H7 (cell line): ENCODE measurements around the gene RTP3. TPM values are rescaled to one million over a fixed set of nuclear protein-coding genes. Genes with fewer than 3 reads are reported as not detected.
"Not testable (repeated sequence)": the region's sequence is repeated elsewhere in the genome, so short reads cannot be mapped to it uniquely, and the experiment has no call there.

Experiments used
- DNase-seq: peaks from one replicate; pipeline ENCODE4 v3.0.0; 2012
- H3K27me3 ChIP-seq: 2 replicates; pipeline ENCODE4 v1.6.0; 2011; ENCODE audit warnings: mild to moderate bottlenecking, low read length; ENCODE audit not compliant: control insufficient read depth, insufficient read depth
- H3K36me3 ChIP-seq: replicated peaks from 2 replicates; pipeline ENCODE4 v1.5.1; 2011; ENCODE audit warnings: low read length; ENCODE audit not compliant: control insufficient read depth, insufficient read depth
- H3K4me3 ChIP-seq: 2 replicates; pipeline ENCODE4 v1.5.1; 2011; ENCODE audit warnings: low read depth, mild to moderate bottlenecking, control low read depth, low read length, moderate library complexity; ENCODE audit not compliant: insufficient read depth
- total RNA-seq: library from RNA; depleted of rRNA; stranded (reverse); fragments of >200 nt; shearing (Covaris generic); gene quantifications from 2 replicates; pipeline ENCODE4 v1.2.3, GENCODE V29; 2014

The RTP3 gene
- total RNA-seq, 1 experiment from 2014 or later: 0.07 TPM

GRCh38 chr3:46536758-46537157 lies 39.0 kb downstream of the RTP3 start:
- Histone ChIP-seq H3K36me3 (no peaks in the 10 kb centered on the region; the same call in 1 of the 2 replicates), H3K4me3 (no peak overlapping the region), H3K27me3 (no peaks in the 10 kb centered on the region)
- no peak for DNase-seq

GRCh38 chr3:46537316-46537715 lies 39.5 kb downstream of the RTP3 start:
- Histone ChIP-seq H3K4me3 (no peak overlapping the region), H3K36me3 (no peaks in the 10 kb centered on the region; the same call in 1 of the 2 replicates), H3K27me3 (no peaks in the 10 kb centered on the region)
- no peak for DNase-seq

- Histone ChIP-seq H3K4me3 (no peak overlapping the region), H3K27me3 (no peaks in the 10 kb centered on the region), H3K36me3 (no peaks in the 10 kb centered on the region; the same call in 1 of the 2 replicates)
- DNase-seq: no peak
Measured at GRCh38 chr3:46537779-46538178, 40.0 kb downstream of the RTP3 start.

- not testable (repeated sequence) for DNase-seq, H3K4me3 ChIP-seq, H3K36me3 ChIP-seq, H3K27me3 ChIP-seq
Measured at GRCh38 chr3:46538425-46538802, 40.6 kb downstream of the RTP3 start.

- DNase-seq: no peak
- Histone ChIP-seq H3K36me3 (no peaks in the 10 kb centered on the region; the same call in 1 of the 2 replicates), H3K4me3 (no peak overlapping the region), H3K27me3 (no peaks in the 10 kb centered on the region)
Measured at GRCh38 chr3:46538803-46539442, 41.1 kb downstream of the RTP3 start.

- H3K27me3 ChIP-seq: no peaks in the 10 kb centered on the region
- H3K36me3 ChIP-seq: no peaks in the 10 kb centered on the region; the same call in 1 of the 2 replicates
- no peak overlapping the region for H3K4me3 ChIP-seq
- no peak for DNase-seq
Measured at GRCh38 chr3:46539443-46540005, 41.7 kb downstream of the RTP3 start.

GRCh38 chr3:46540550-46540949 lies 42.8 kb downstream of the RTP3 start:
- DNase-seq: no peak
- Histone ChIP-seq H3K36me3 (no peaks in the 10 kb centered on the region; the same call in 1 of the 2 replicates), H3K27me3 (no peaks in the 10 kb centered on the region), H3K4me3 (no peak overlapping the region)

GRCh38 chr3:46541835-46542234 lies 44.1 kb downstream of the RTP3 start:
- Histone ChIP-seq H3K36me3 (no peaks in the 10 kb centered on the region; the same call in 1 of the 2 replicates), H3K27me3 (no peaks in the 10 kb centered on the region), H3K4me3 (no peak overlapping the region)
- no peak for DNase-seq

GRCh38 chr3:46542344-46542743 lies 44.6 kb downstream of the RTP3 start:
- Histone ChIP-seq H3K27me3 (no peaks in the 10 kb centered on the region), H3K4me3 (no peak overlapping the region), H3K36me3 (no peaks in the 10 kb centered on the region; the same call in 1 of the 2 replicates)
- no peak for DNase-seq

- H3K4me3 ChIP-seq: no peak overlapping the region
- no peaks in the 10 kb centered on the region; the same call in 1 of the 2 replicates for H3K36me3 ChIP-seq
Measured at GRCh38 chr3:46542801-46543201, 45.0 kb downstream of the RTP3 start.

GRCh38 chr3:46544771-46545503 lies 47.2 kb downstream of the RTP3 start:
- peak; percentile 36 for DNase-seq
- H3K36me3 ChIP-seq: no peaks in the 10 kb centered on the region; the same call in 1 of the 2 replicates
- H3K27me3 ChIP-seq: no peaks in the 10 kb centered on the region
- H3K4me3 ChIP-seq: no peak overlapping the region

More at GRCh38 chr3:46542801-46543201, 45.0 kb downstream of the RTP3 start:
- DNase-seq: no peak
- H3K27me3 ChIP-seq: no peaks in the 10 kb centered on the region

GRCh38 chr3:46545818-46546630 lies 48.2 kb downstream of the RTP3 start:
- Histone ChIP-seq H3K27me3 (no peaks in the 10 kb centered on the region), H3K36me3 (no peaks in the 10 kb centered on the region), H3K4me3 (no peak overlapping the region)
- DNase-seq: peak; percentile 47

GRCh38 chr3:46546896-46547440 lies 49.2 kb downstream of the RTP3 start:
- no peak overlapping the region for H3K4me3 ChIP-seq

GRCh38 chr3:46548611-46549010 lies 50.8 kb downstream of the RTP3 start:
- H3K36me3 ChIP-seq, H3K27me3 ChIP-seq, DNase-seq, H3K4me3 ChIP-seq: not testable (repeated sequence)

More at GRCh38 chr3:46546896-46547440, 49.2 kb downstream of the RTP3 start:
- no peak for DNase-seq
- no peaks in the 10 kb centered on the region for H3K27me3 ChIP-seq
- no peaks in the 10 kb centered on the region for H3K36me3 ChIP-seq
